HepG2 (cell line): ENCODE data around the gene CYSLTR2. TPM values are rescaled to one million over a fixed set of nuclear protein-coding genes. Genes with fewer than 3 reads are reported as not detected.

Experiments used
- ATAC-seq: fragments of 200-7000 bp; cut with Tn5 transposase; 3 replicates; pipeline ENCODE4 v1.9.1; 2020; ENCODE audit warnings: mild to moderate bottlenecking, moderate library complexity
- BruUV-seq: library from RNA; stranded (reverse); fragments of 400-500 nt; replicated peaks from 2 replicates; lab custom pipeline; 2021; lab: Mats Ljungman, UMichigan
- CTCF ChIA-PET: fragments of 300-600 bp; formaldehyde crosslinking; extraction: SDS; loops from one replicate; lab custom pipeline; 2021; ENCODE audit warnings: low total read pairs, inconsistent platforms, low intra/inter-chr PET ratio; lab: Yijun Ruan, JAX
- POLR2A ChIA-PET: fragments of 350-600 bp; sonication (Branson Sonifier 250); formaldehyde crosslinking; loops from one replicate; lab custom pipeline; 2020; ENCODE audit warnings: antibody characterized with exemption, inconsistent platforms; lab: Yijun Ruan, JAX
- DNase-seq: peaks from one replicate; pipeline ENCODE4 v3.0.0-alpha.2; 2015; ENCODE audit warnings: low spot score
- FAIRE-seq: peaks from 3 replicates; lab custom pipeline; 2011; peaks lifted over from hg19 to GRCh38; lab: Jason Lieb, UNC
- H2AFZ ChIP-seq: one replicate; pipeline ENCODE4 v1.6.1; 2011; ENCODE audit warnings: low read length, inconsistent platforms
- H3K27ac ChIP-seq: fragments of 300-600 bp; 3 replicates; pipeline ENCODE4 v1.8.0; 2011; ENCODE audit warnings: mixed run types, mild to moderate bottlenecking, mixed read lengths, low read length, inconsistent platforms; ENCODE audit not compliant: insufficient read depth; ENCODE audit errors: extremely low read length
- H3K27me3 ChIP-seq, 2 experiments: fragments of 200-600 bp in 1 of 2; 2 replicates in 1 of 2; 3 replicates in 1 of 2; pipeline versions ENCODE4 v1.6.0 to v1.8.0; 2011; ENCODE audit warnings: low read length in 2 of 2, mild to moderate bottlenecking in 2 of 2, moderate library complexity in 2 of 2, inconsistent platforms in 1 of 2; ENCODE audit not compliant: insufficient read depth in 2 of 2, control insufficient read depth in 1 of 2
- H3K36me3 ChIP-seq, 2 experiments: fragments of 200-600 bp in 1 of 2; replicated peaks in 1 of 2; 2 replicates in 1 of 2; 3 replicates in 1 of 2; pipeline versions ENCODE4 v1.5.1 to v1.8.0; 2011; ENCODE audit warnings: low read length in 2 of 2, inconsistent platforms in 1 of 2; ENCODE audit not compliant: insufficient read depth in 2 of 2, control insufficient read depth in 1 of 2
- H3K4me1 ChIP-seq: 2 replicates; pipeline ENCODE4 v1.5.1; 2012; ENCODE audit warnings: low read length, inconsistent platforms; ENCODE audit not compliant: insufficient read depth
- H3K4me2 ChIP-seq: 2 replicates; pipeline ENCODE4 v1.6.0; 2011; ENCODE audit warnings: low read depth, low read length, inconsistent platforms
- H3K4me3 ChIP-seq, 3 experiments: fragments of 200-600 bp in 1 of 3; sonication (generic), shearing (Covaris generic) in 1 of 3; replicated peaks in 1 of 3; 2 replicates each; pipeline ENCODE4 v1.5.1; 2011 to 2016; ENCODE audit warnings: low read length in 3 of 3, inconsistent platforms in 2 of 3, low read depth in 2 of 3, mild to moderate bottlenecking in 2 of 3, control low read depth in 1 of 3, mixed read lengths in 1 of 3; ENCODE audit not compliant: insufficient read depth in 1 of 3
- H3K79me2 ChIP-seq: one replicate; pipeline ENCODE4 v1.6.1; 2011; ENCODE audit warnings: low read length, inconsistent platforms; ENCODE audit not compliant: insufficient read depth
- H3K9ac ChIP-seq: 2 replicates; pipeline ENCODE4 v1.6.0; 2011; ENCODE audit warnings: mild to moderate bottlenecking, low read depth, low read length, inconsistent platforms; ENCODE audit not compliant: insufficient read depth
- H3K9me3 ChIP-seq: 2 replicates; pipeline ENCODE4 v1.5.1; 2012; ENCODE audit warnings: mild to moderate bottlenecking, low read length
- H4K20me1 ChIP-seq: 2 replicates; pipeline ENCODE4 v1.6.0; 2011; ENCODE audit warnings: inconsistent platforms, mild to moderate bottlenecking, low read length, moderate library complexity; ENCODE audit not compliant: insufficient read depth
- CBX5 ChIP-seq: sonication (generic); formaldehyde crosslinking; IDR thresholded peaks from 2 replicates; pipeline ENCODE4 v1.4.0; 2020; ENCODE audit warnings: missing genetic modification reagents, borderline replicate concordance
- CEBPB ChIP-seq: IDR thresholded peaks from 2 replicates; pipeline ENCODE4 v1.6.1; 2011; ENCODE audit warnings: low read depth, low read length, improper control_type of control experiment, borderline replicate concordance
- DNMT3B ChIP-seq: conservative IDR thresholded peaks from 2 replicates; pipeline ENCODE4 v1.6.1; 2016; ENCODE audit warnings: missing biosample characterization, control low read depth
- HINFP ChIP-seq: sonication (generic); formaldehyde crosslinking; IDR thresholded peaks from 2 replicates; pipeline ENCODE4 v1.4.0; 2020; ENCODE audit warnings: low read depth, mild to moderate bottlenecking, missing genetic modification reagents
- MEIS1 ChIP-seq: sonication (generic); formaldehyde crosslinking; IDR thresholded peaks from 2 replicates; pipeline ENCODE4 v1.9.0; 2021; ENCODE audit warnings: mild to moderate bottlenecking, missing genetic modification reagents, moderate library complexity, borderline replicate concordance
- NR2F6 ChIP-seq, 2 experiments: IDR thresholded peaks; 2 replicates each; pipeline ENCODE4 v1.6.1; 2016; ENCODE audit warnings: antibody characterized with exemption in 1 of 2, mild to moderate bottlenecking in 1 of 2
- RCOR2 ChIP-seq: IDR thresholded peaks from 2 replicates; pipeline ENCODE4 v1.6.1; 2016; ENCODE audit warnings: missing biosample characterization, missing genetic modification reagents
- RXRA ChIP-seq: sonication (generic); formaldehyde crosslinking; IDR thresholded peaks from 2 replicates; pipeline ENCODE4 v1.5.1; 2020; ENCODE audit warnings: missing genetic modification reagents
- SALL2 ChIP-seq: sonication (generic); formaldehyde crosslinking; IDR thresholded peaks from 2 replicates; pipeline ENCODE4 v1.8.1; 2023; ENCODE audit warnings: mild to moderate bottlenecking, missing genetic modification reagents, inconsistent platforms
- TMF1 ChIP-seq: sonication (generic); formaldehyde crosslinking; IDR thresholded peaks from 2 replicates; pipeline ENCODE4 v1.8.1; 2022; ENCODE audit warnings: low read depth, missing genetic modification reagents
- ZNF17 ChIP-seq: sonication (generic); formaldehyde crosslinking; IDR thresholded peaks from 2 replicates; pipeline ENCODE4 v1.5.0; 2020; ENCODE audit warnings: mild to moderate bottlenecking, missing genetic modification reagents
- ZNF484 ChIP-seq: sonication (generic); formaldehyde crosslinking; IDR thresholded peaks from 2 replicates; pipeline ENCODE4 v1.5.1; 2020; ENCODE audit warnings: mild to moderate bottlenecking, low read depth, missing genetic modification reagents, borderline replicate concordance
- ZNF564 ChIP-seq: sonication (generic); formaldehyde crosslinking; IDR thresholded peaks from 2 replicates; pipeline ENCODE4 v1.8.1; 2023; ENCODE audit warnings: mild to moderate bottlenecking, missing genetic modification reagents
- ZNF570 ChIP-seq: sonication (generic); formaldehyde crosslinking; IDR thresholded peaks from 2 replicates; pipeline ENCODE4 v1.4.0; 2020; ENCODE audit warnings: mild to moderate bottlenecking, missing genetic modification reagents, borderline replicate concordance
- ZNF672 ChIP-seq: sonication (generic); formaldehyde crosslinking; IDR thresholded peaks from 2 replicates; pipeline ENCODE4 v1.8.1; 2022; ENCODE audit warnings: missing genetic modification reagents
- ZNF703 ChIP-seq: sonication (generic); formaldehyde crosslinking; IDR thresholded peaks from 2 replicates; pipeline ENCODE4 v1.5.1; 2020; ENCODE audit warnings: missing genetic modification reagents, mild to moderate bottlenecking, moderate library complexity, borderline replicate concordance
- WGBS: methylation state at CpG from one replicate; pipeline ENCODE4 v1.1.6; 2017; ENCODE audit warnings: low lambda C conversion rate; 5-methylcytosine and 5-hydroxymethylcytosine counted together
- in situ Hi-C: cut with HindIII; loops from 2 replicates; pipeline ENCODE4 v1.10.0; 2017; ENCODE audit warnings: low pct_unique_long_range_greater_than_20kb; ENCODE audit not compliant: extremely low pct_ligation_motif_present
- intact Hi-C: fragments of 100-400 bp; cut with micrococcal nuclease; formaldehyde crosslinking; loops from one replicate; pipeline ENCODE4 v1.10.0; 2022; ENCODE audit not compliant: unreplicated experiment
- polyA plus RNA-seq, 8 experiments: library from polyadenylated mRNA; depleted of rRNA in 3 of 8; stranded (reverse) in 7 of 8; unstranded in 1 of 8; fragments of >200 nt; fragmentation: Illumina TruSeq in 4 of 8; extraction: Trizol in 4 of 8; gene quantifications; 2 replicates each; pipeline versions ENCODE4 v1.2.1 to v1.2.3, GENCODE V29; 2011 to 2016; ENCODE audit warnings: low read depth in 4 of 8, missing spikeins in 1 of 8, mixed read lengths in 1 of 8; ENCODE audit not compliant: insufficient read depth in 1 of 8
- total RNA-seq, 5 experiments: library from RNA; depleted of rRNA; stranded (reverse); fragments of >200 nt; fragmentation: Illumina TruSeq; extraction: Trizol; gene quantifications; 2 replicates each; pipeline ENCODE4 v1.2.3, GENCODE V29; 2016; ENCODE audit warnings: low read depth in 1 of 5
- TF ChIP-seq, protein P1 (sequence below): sonication (generic); formaldehyde crosslinking; IDR thresholded peaks from 2 replicates; pipeline ENCODE4 v1.4.0; 2020; ENCODE audit warnings: missing genetic modification reagents

CYSLTR2 gene
- total and polyA plus RNA-seq, 2 of the 13 experiments (the other 11 are each of a cell fraction or from before 2014, with no cell fraction given) = not detected

DNA sequence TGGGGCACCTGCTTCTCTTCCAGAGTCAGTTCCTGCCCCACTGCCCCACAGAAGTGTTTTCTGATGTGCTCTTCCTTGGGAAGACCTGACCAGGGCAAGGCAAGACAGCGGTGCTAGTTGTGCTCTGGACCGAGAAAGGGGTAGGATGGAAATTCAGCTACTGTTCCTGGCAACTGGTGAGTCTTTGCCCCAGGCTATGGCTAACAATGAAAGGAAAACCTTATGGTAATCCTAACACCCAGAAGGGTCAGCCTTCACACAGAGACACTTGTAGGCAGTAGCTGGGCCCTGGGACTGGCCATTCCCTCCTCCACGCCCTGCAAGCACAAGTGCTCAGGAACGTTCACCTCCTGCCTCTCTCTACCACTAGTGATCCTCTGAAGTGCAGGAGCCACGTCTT is 9.6 kb upstream of the CYSLTR2 start:
- Histone ChIP-seq H2AFZ (no peak overlapping the region), H3K27ac (no peak overlapping the region), H3K36me3 (no peaks in the 10 kb centered on the region), H3K9ac (no peak overlapping the region), H3K4me3 (no peak overlapping the region), H4K20me1 (no peaks in the 10 kb centered on the region), H3K4me1 (no peaks in the 10 kb centered on the region; the same call in 1 of the 2 replicates), H3K4me2 (no peak overlapping the region), H3K9me3 (no peaks in the 10 kb centered on the region), H3K79me2 (no peaks in the 10 kb centered on the region), H3K27me3 (peaks cover 0 to 15% of the 10 kb centered on the region in 2 experiments; a peak in 1 of 5 replicates)
- 30% methylated on average over 4 of the region's 5 CpGs for WGBS
- intact Hi-C loops = no loop called here
- CTCF ChIA-PET = no interaction called here
- in situ Hi-C loops = no loop called here
- BruUV-seq = no TSS peak
- no peak for ATAC-seq
- DNase-seq = no peak
- POLR2A ChIA-PET = no interaction called here
- TF ChIP-seq ZNF484 (CRISPR knock-in tag) = no peak
- no peak for TF ChIP-seq ZNF703 (CRISPR knock-in tag)
- FAIRE-seq = no peak

DNA sequence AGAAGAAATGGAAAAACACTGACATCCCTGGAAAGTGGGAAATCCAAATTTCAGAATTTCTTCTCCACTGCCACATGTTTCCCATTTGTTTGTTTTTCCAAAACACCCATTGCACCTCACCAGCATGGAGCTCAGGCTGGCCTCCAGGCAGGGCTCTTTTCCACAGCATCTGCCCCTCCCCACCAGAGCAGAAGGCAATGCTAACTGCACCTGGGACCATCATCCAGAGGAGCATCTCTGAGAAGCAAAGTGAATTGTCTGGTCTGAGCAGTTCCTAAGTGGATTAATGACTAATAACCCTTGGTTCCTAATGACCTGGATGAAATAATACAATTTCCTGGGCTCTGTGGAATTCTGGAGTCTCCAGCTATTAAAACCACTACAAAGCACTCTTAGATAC is 8.8 kb upstream of the CYSLTR2 start:
- Histone ChIP-seq H3K4me2 (no peak overlapping the region), H3K4me3 (no peak overlapping the region), H3K4me1 (no peaks in the 10 kb centered on the region; the same call in 1 of the 2 replicates), H3K79me2 (no peaks in the 10 kb centered on the region), H2AFZ (no peak overlapping the region), H3K27ac (no peak overlapping the region), H3K36me3 (no peaks in the 10 kb centered on the region), H4K20me1 (no peaks in the 10 kb centered on the region), H3K9ac (no peak overlapping the region), H3K27me3 (peaks cover 0 to 15% of the 10 kb centered on the region in 2 experiments; a peak in 1 of 5 replicates), H3K9me3 (no peaks in the 10 kb centered on the region)
- ChIA-PET POLR2A (no interaction called here), CTCF (no interaction called here)
- ATAC-seq (no peak), FAIRE-seq (no peak), DNase-seq (no peak)
- in situ Hi-C loops = loop anchor here (5.0 kb wide), 1 partner anchor 48 kb away; no protein-coding TSS in a partner anchor
- BruUV-seq = no TSS peak
- intact Hi-C loops = no loop called here
- TF ChIP-seq TMF1 (CRISPR knock-in tag) = no peak
- TF ChIP-seq NR2F6 (IDR thresholded peaks at IDR 0.05) = no peak
- no peak for TF ChIP-seq NR2F6 (CRISPR knock-in tag; IDR thresholded peaks at IDR 0.05)
- no peak for TF ChIP-seq ZNF17 (CRISPR knock-in tag)
- TF ChIP-seq, protein P1, sequence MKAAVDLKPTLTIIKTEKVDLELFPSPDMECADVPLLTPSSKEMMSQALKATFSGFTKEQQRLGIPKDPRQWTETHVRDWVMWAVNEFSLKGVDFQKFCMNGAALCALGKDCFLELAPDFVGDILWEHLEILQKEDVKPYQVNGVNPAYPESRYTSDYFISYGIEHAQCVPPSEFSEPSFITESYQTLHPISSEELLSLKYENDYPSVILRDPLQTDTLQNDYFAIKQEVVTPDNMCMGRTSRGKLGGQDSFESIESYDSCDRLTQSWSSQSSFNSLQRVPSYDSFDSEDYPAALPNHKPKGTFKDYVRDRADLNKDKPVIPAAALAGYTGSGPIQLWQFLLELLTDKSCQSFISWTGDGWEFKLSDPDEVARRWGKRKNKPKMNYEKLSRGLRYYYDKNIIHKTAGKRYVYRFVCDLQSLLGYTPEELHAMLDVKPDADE (CRISPR knock-in tag) = no peak
- no peak for TF ChIP-seq HINFP (CRISPR knock-in tag)
- no peak for TF ChIP-seq ZNF564
- no peak for TF ChIP-seq DNMT3B (CRISPR knock-in tag)
- TF ChIP-seq ZNF570 (CRISPR knock-in tag) = no peak
- TF ChIP-seq SALL2 = no peak
- no peak for TF ChIP-seq RXRA (CRISPR knock-in tag)
- TF ChIP-seq CBX5 (CRISPR knock-in tag) = no peak
- TF ChIP-seq CEBPB = no peak
- no peak for TF ChIP-seq MEIS1 (CRISPR knock-in tag)
- TF ChIP-seq RCOR2 = no peak
- TF ChIP-seq ZNF672 (CRISPR knock-in tag) = no peak
